SH-SY5Y (cell line): Measurements from ENCODE around the gene FOXS1.

Experiments used
- GATA2 ChIP-seq: IDR thresholded peaks from 2 replicates; pipeline ENCODE4 v1.6.1; 2011; ENCODE audit warnings: mild to moderate bottlenecking, low read depth, low read length
- GATA3 ChIP-seq: IDR thresholded peaks from 2 replicates; pipeline ENCODE4 v1.6.1; 2011; ENCODE audit warnings: low read depth, mild to moderate bottlenecking, low read length, moderate library complexity

The FOXS1 gene

DNA sequence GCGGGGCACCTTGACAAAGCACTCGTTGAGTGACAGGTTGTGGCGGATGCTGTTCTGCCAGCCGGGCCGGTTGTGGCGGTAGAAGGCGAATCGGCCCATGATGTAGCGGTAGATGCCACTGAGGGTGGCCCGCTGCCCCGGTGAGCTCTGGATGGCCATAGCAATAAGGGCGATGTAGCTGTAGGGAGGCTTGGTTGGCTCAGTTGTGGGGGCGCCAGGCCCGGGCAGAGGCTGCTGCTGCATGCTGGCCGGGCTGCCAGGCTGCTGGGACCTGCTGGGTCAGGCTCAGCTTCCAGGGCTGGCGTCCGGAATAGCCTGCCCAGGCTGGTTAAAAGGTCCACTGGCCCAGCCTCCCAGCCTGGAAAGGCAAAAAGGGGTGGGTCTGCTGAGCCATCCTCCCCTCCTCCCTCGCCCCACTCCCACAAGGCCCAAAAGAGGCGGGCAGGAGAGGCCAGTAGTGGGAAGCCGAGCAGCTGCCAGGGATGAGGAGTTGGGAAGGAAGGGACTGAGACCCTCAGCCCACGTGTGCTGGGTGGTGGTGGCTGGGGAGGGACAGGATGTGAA, at the start of gene FOXS1:
Gene FOXS1, minus strand, starts transcription at position 305 of the 564 bp plus-strand sequence. Its CDS starts 62 bp downstream, at position 243.
- no peak for TF ChIP-seq GATA2
- TF ChIP-seq GATA3: no peak

DNA sequence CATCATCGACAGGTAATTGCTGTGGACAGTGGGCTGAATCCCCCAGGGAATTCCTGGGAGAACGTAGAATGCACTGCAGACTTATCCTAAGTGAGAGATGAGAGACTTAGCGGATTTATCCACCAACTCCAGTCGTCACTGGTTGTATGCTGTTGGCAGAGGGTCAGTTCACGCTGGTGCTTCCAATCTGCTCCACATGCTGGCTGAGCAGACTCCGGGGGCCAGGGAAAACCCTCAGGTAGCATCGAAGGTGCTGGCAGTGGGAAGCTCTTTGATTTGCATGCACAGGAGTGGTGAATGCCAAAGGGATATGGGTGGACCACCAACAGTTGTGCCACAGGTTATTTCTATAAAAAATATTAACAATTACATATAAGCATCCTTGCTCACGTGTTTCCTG, 45.2 kb upstream of the FOXS1 start:
- TF ChIP-seq GATA3 (no peak), GATA2 (no peak)

- TF ChIP-seq GATA2 (no peak), GATA3 (no peak)
Observed at GRCh38 chr20:31883829-31884228, 38.4 kb upstream of the FOXS1 start.

GRCh38 chr20:31881945-31882344, 36.5 kb upstream of the FOXS1 start:
- TF ChIP-seq GATA2: no peak
- no peak for TF ChIP-seq GATA3

DNA sequence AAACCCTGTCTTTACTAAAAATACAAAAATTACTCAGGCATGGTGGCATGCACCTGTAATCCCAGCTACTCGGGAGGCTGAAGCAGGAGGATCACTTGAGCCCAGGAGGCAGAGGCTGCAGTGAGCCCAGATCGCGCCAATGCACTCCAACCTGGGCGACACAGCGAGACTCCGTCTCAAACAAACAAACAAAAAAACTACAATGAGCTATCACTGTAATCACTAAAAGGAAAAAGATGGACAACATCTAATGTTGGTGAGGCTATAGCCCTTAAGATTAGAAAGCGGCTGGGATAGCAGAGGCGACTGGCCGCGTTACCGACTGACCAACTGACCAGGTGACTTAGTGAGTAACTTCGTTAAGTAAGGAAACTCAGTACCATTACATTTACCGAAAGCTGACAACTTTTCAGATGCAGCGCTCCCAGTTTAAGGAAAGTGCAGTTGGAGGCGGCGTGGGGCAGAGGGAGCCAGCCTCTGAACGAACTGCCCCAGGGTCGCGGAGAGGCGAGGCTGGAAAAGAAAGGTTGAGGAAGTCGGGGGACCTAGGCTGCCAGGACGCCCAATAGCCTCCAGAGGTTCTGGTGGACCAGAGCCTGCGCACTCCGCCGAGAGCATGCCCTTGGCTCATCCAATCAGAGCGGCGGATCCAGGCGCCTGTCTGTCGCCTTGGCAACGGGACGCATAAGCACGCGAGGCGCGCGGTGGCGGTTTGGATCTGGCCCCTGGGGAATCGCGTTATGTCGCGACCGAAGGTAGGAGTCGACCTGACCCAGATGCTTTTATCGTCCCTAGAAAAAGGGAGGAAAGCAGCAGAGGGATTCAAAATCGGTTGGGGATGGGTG, 34.0 kb upstream of the FOXS1 start:
- TF ChIP-seq GATA2: no peak
- TF ChIP-seq GATA3: no peak

GRCh38 chr20:31877684-31878083, 32.3 kb upstream of the FOXS1 start:
- no peak for TF ChIP-seq GATA3
- TF ChIP-seq GATA2: no peak

- TF ChIP-seq GATA2 (no peak), GATA3 (no peak)
Observed at GRCh38 chr20:31875671-31876070, 30.3 kb upstream of the FOXS1 start.

DNA sequence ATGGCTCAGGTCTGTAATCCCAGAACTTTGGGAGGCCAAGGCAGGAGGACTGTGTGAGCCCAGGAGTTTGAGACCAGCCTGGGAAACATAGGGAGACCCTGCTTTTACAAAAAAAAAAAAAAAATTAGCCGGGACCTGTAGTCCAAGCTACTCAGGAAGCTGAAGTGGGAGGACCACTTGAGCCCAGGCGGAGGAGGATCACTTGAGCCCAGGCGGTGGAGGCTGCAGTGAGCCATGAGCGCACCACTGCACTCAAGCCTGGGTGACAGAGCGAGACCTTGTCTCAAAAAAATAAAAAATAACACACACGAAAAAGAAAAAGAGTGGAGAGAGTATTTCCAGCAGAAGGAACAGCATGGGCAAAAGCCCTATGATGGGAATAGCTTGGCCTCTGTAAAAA, 27.0 kb upstream of the FOXS1 start:
- TF ChIP-seq GATA3 (no peak), GATA2 (no peak)

DNA sequence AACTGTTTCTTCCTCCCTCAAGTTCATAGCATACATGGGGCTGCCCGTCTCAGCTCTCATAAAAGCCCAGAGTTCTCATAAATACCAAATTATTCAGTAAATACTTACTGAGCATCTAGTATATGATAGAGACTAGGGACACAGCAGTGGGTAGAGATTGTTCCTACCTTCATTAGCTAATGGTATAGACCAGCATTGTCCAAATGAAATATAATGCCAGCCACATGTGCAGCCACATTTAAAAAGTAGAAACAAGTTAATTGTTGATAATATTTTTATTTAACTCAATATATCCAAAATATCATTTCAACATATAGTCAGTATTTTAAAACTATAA, 26.2 kb upstream of the FOXS1 start:
- TF ChIP-seq GATA2 (no peak), GATA3 (no peak)

GRCh38 chr20:31870726-31871617, 25.6 kb upstream of the FOXS1 start:
- TF ChIP-seq GATA3 (no peak), GATA2 (no peak)

GRCh38 chr20:31869942-31870725, 24.7 kb upstream of the FOXS1 start, which contains the start of the genes DUSP15 and TTLL9:
DUSP15 (minus strand) TSS chr20:31870527; CDS start chr20:31870337, 190 bp downstream.
TTLL9 (plus strand) TSS chr20:31870634; CDS start chr20:31871127, 493 bp downstream.
- no peak for TF ChIP-seq GATA3
- TF ChIP-seq GATA2: no peak

DNA sequence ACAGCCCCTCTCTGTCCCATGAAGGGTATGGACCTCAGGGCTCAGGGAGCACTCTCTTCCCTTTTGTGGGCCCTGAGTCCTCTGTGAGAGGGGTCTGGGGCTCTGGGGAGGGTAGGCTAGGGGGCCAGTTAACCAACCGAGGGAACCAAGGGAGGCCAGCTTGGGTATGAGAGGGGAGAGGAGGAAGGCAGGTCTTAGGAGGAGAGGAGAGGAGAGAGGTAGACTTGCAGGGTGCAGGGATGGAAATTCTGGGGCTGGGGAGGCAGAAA, 24.2 kb upstream of the FOXS1 start:
- TF ChIP-seq GATA3: no peak
- no peak for TF ChIP-seq GATA2

- TF ChIP-seq GATA3: no peak
Observed at GRCh38 chr20:31868853-31869672, 23.7 kb upstream of the FOXS1 start.
